ENCODE data around the gene WHRN.
A peak's percentile ranks its signal among the peaks of the same experiment; 100 is the strongest.

WHRN gene

DNA sequence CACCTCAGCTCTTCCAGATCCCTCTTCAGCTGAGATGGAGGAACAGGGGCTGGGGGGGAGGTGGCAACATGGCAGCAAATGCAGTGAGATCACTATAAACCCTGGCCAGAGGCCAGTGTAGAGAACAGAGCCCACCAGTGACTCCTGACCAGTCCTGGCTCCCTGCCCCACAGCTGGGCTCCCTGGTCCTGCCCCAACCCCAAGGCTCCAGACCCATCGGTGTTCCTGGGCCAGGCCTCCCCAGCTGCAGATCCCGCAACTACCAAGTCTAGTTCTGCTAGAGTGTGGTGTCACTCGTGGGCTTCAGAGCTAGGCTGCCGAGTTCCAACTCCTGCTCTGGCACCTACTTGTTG, 134.3 kb downstream of the WHRN start:
- FAIRE-seq (peak; percentile 31), DNase-seq (ENCODE audit: insufficient read length, low spot score) (no peak)

DNA sequence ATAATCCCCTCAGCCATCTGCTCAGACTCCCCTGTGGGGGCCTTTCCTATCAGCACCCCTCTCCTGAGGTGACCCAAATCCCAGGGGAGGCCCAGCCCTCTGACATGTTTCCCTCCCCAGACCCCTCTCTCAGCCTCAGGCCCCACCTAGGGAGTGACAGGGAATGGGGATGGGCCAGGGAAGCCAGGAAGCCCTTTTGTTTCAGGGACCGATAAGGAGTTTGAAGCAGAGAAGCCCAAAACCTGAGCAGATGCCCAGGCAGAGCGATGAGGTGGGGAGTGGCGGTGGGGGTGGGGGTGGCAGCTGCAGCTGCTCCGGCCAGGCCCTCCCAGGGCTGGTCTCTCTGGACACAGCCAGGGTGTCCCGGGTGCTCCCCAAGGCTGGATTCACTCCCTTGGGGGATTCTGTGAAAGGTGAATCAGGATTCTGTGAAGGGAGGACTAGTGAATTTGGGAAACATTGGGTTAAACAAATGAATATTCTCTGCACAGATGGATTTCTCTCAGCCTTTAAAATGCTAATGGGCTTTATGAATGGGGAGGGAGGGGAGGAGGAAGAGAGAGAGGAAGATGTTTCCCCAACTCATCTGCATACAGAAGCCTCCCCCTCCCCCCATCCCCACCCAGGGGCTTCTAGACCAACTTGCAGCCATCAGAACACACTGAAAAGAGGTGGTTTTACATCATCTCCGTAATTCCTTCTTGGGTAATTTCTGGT, 134.9 kb downstream of the WHRN start:
- FAIRE-seq (peak; percentile 64), DNase-seq (ENCODE audit: insufficient read length, low spot score) (no peak)

DNA sequence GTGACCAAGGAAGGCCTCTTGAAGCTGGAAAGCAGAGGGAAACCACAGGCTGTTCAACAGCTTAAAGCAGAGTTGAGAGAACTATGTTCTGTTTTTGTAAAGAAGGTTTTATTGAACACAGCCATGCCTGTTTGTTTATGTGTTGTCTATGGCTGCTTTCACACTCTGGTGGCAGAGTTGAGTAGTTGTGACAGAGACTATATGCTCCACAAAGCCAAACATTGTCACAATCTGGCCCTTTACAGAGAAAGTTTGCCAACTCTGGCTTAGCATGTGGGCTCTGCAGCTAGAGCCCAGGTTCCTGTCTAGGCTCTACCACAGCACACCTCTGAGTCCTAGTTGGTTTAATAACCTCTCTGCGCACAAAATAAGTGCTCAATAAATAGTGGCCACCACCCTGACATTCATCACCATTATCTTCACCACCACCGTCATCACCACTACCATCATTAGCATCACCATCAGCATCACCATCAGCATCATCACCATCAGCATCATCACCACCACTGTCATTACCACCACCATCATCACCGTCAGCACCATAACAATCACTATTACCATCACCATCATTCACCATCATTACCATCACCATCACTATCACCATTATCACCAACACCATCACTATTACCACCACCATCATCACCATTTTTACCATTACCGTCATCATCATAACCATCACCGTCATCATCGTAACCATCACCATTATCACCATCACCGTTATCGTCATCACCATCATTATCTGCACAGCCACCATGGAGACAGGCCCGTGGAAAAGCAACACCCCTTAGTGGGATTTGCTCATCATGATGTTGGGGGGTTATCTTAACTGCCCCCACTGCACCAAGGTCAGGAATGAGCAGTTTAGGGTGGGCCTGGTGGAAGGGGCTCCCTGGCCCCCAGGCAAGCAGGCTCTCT, 135.8 kb downstream of the WHRN start:
- no peak for DNase-seq (ENCODE audit: insufficient read length, low spot score)
- FAIRE-seq: no peak

DNA sequence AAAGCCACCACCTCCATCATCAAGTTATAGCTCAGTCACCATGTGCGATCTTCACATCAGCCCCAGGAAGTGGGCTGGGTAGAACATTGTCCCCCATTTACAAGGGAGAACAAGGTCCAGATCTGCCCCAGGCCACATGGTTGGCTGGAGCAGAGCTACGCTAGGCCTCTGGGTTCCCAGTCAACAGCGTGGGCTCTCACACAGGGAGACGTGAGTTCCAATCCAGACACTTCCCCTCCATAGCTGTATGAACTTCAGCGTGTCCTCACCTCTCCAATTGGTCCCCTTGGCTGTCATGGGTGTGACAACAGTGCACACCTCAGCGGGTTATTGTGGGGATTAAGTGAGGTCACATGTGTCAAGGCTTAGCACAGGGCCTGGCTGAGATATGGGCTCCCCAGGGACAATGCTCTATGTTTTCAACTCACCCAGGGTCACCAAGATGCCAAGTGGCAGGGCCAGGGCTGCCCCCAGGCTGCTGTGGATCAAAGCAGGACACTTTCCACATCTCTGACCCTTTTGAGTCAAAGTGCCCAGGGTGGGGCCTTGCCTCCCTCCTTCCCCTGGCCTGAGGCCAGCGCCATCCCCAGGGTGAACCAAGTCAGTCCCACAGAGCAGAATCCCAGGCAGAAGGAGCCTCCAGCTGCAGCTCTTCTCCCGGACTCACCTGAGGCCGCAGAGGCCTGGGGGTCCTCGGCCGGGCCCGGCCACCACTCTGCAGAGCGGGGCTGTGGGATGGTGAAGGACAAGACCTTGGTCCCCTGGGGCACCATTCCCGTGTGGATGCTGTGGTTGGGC, 137.3 kb downstream of the WHRN start:
- DNase-seq (ENCODE audit: insufficient read length, low spot score): no peak
- FAIRE-seq: no peak

DNA sequence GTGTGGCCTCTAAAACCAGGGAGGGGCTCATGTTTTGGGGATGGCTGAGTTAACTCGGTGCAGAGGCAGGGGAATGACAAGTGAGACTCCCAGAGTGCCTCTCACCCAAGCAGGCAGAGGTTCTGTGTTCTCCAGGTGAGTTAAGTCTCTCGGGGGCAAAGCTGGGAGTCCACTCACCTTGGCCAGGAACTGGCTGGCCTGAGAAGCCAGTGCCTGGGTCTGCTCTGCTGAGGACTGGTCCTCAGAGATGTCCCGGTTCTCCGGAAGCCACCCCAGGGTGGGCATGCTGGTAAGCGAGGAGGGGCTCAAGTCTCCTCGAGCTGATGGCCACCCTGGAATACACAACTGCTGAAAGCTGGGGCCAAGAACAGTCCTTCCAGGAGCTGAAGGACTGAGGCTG, 137.9 kb downstream of the WHRN start:
- DNase-seq (ENCODE audit: insufficient read length, low spot score) (no peak), FAIRE-seq (no peak)

DNA sequence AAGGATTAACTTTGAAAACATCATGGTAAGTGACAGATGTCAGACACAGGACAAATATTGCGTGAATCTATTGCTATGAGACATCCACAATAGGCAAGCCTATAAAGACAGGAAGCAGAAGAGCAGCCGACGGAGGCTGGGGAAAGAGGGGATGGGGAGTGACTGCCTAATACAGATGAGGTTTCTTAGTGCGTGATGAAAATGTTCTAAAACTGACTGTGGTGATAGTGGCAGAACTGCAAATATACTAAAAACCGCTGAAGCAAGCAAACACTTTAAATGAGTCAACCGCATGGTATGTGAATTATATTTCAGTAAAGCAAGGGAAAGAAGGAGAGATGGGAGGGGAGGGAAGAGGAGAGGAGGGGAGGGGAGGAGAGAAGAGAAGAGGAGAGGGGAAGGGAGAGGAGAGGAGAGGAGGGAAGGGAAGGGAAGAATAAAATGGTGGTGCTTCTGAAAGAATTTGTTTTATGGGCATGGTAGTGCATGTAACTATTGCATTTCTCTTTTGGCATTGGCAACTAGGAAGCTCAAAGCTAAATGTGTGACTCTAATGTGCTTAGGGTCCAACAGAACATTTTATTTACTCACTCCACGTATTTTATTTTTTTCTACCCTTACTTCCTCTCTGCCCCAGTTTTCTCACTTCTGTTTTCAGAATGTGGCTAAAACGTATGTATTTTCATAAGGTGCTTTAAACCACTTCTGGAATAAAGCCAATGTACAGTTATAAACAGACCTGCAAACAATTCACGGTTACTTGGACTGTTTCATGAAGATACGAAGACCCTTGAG, 138.7 kb downstream of the WHRN start:
- DNase-seq (ENCODE audit: insufficient read length, low spot score) (peak; percentile 37), FAIRE-seq (peak; percentile 90)

DNA sequence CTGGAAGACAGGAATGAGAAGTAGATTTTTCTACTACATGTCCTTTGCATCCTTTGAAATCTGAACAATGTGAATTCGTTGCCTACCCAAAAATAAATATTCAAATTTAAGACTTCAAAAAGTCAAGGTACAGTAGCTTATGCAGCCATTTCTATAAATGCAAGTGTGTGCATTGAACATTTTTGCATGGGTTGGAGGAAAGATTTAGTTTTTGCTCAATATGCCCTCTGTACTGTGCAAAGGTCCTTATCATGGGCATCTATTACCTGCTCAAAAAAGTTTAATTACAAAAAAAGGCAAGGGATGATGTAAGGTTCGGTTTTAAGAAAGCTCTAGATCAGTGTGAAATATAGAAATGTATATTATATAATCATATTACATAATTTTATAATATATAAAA, 140.1 kb downstream of the WHRN start:
- FAIRE-seq (no peak), DNase-seq (ENCODE audit: insufficient read length, low spot score) (no peak)

DNA sequence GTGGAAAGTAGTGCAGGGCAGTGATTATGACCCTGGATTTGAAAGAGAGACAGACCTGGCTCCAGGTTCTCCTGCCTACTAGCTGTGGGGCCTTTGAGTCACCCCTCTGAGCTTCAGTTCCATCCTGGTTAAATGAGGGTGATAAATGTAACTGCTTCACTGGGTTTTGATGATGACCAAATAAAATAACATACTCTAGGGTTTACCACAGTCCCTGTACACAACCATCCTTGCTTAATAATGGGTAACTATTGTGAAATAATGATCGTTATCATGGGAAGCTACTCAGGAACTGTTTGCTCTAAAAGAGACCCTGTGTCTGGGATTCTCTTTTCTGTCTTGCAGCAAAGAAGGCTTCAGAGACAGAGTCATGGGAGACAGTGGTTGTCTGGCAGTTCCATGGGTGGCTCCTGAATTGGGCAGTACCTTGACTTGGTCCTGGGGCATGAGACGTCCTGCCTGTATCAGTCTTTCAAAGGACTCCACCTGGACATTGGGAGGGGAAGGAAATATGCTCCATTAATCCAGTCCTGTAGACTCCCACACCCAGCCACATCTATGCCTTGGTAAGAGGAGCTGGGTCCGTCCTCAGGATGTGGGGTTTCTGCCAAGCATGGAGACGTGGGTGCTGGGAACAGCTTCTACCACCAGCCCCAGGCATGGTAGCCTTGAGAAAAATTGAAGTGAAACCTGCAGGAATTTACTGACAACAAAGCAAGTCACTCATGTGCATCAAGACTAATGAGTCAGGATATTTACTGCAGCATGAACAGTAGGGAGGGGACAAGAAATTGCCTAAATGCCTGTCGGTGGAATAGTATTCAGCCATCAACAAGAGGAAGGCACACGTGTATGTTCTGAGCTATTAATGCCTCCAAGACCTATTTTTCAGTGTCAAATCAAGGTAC, 140.9 kb downstream of the WHRN start:
- DNase-seq (ENCODE audit: insufficient read length, low spot score): no peak
- FAIRE-seq: peak; percentile 28

DNA sequence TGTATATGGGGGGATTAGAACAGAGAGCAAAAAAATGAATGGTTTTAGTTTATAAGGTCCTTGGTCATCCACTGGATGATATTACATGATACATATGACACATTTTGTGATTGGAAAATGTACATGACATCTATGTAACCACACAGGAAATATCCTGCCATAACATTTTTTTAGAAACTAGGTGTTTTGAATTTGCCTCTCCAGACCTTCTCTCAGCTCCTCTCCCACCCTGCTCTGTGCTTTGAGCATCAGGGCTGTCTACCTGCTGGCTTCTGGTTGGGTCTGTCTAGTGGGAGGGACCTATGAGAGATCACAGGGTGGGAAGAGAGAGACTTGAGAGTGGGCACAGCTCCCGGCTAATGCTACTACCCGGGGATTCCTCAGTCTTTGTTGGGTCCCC, 141.8 kb downstream of the WHRN start:
- DNase-seq (ENCODE audit: insufficient read length, low spot score) (no peak), FAIRE-seq (no peak)

DNA sequence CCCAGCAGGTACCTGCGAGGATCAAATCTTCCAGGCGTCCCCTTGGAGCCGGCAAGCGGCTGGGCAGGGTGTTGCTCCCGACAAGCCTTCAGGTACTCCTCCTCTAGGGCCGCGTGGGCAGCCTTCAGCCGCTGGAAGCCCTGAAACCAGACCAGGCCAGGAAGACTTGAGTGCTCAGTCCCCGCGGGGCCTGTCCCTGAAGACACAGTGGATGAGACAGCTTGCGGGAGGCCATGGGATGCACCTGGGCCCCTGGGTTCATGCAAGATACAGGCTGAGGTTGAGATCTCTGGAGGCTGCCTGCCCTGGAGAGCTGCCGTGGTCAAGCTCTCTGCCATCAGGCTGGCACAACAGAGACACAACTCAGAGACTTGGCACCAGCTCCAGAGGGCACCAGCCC, 142.9 kb downstream of the WHRN start:
- FAIRE-seq: no peak

DNA sequence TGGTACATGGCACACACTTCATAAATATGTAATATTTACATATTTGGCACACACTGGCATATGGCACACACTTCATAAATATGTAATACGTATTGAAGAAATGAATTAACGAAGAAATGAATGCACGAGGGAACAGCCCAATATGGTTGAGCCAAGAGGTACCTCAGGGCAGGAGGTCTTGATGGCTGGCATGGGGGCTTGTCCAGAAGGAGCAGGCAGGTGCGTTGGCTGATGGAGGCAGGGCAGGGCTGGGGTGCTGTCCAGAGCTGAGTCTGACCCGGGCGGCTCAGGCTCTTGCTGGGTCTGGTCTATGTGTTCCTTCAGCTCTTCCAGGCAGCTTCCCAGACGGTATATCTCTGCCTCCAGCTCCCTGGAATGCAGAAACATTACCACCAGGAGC, 143.7 kb downstream of the WHRN start:
- no peak for FAIRE-seq
- no peak for DNase-seq (ENCODE audit: insufficient read length, low spot score)

More for the DNA sequence above, 142.9 kb downstream of the WHRN start:
- DNase-seq (ENCODE audit: insufficient read length, low spot score): no peak

DNA sequence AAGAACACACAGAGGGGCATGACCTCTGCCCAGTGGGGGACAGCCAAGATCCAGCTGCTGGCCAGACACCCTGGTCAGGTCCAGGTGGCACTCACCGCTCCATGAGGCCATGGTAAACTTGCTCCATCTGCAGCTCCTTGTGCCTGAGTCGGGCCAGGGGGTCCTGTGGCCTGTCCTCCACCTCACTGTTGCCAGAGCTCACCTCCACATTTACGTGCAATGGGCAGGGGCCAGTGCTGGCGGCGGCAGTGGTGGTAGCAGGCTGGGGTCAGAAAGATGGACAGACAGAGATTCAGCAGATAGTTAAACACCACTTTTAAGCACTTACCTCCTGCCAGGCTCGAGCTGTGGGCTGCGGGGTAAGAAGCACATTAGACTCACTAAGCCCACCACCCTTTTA, 145.5 kb downstream of the WHRN start:
- DNase-seq (ENCODE audit: insufficient read length, low spot score) (no peak), FAIRE-seq (no peak)

DNA sequence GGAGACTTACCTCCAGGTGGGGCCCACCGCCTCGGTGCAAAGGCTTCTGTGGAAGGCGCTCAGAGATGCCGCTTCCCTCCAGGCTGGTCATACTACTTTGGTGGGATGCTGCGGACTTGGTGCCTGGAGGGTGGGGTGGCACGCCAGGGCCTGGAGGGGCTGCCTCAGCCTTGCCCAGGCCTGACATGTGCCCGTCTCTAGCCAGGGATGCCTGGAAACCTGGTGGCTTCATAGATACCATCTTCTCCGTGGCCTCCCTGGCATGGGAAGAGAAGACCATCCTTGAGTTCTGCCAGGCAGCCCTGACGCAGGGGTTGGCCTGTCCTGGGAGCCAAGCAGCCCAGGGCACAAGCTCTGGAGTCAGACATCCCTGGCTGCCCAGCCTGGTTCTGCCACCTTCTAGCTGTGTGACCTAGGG, 147.4 kb downstream of the WHRN start:
- FAIRE-seq (no peak), DNase-seq (ENCODE audit: insufficient read length, low spot score) (no peak)

DNA sequence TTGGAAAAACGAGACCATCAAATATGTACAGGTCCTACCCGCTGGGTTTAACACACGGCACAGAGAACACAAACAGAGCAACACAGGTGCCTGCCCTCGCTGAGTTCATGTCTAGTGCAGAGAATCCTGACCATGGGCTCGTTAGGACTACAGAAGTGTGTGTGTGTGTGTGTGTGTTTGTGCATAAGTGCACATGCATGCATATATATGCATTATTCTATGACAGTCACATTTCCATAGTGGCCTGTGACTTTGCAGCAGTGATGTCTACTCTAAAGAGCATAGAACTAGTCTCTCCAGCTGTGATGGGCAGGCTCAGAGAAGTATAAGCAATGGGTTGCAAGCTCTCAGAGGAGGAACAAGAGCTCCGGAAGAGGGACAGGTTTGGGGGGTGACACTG, 147.9 kb downstream of the WHRN start:
- FAIRE-seq (no peak), DNase-seq (ENCODE audit: insufficient read length, low spot score) (no peak)

DNA sequence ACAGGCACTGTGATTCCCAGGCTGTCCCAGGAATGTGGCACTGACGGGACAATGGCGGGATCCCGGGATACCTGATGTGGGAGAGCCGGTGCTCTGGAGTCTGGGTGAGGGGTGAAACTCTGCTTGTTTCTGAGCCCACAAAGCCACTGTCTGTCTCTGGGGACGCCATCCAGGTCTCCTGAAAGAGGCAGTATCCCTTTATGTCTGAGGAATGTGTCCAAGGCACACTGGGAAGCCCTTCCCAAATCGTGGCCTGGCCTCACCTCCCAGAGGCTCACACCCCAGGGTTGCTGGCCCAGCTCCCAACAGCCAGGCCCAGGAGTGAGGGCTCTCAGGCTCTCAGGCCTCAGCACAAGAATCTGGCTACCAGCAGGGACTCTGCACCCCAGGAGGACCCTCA, 148.5 kb downstream of the WHRN start:
- FAIRE-seq: no peak
- DNase-seq (ENCODE audit: insufficient read length, low spot score): no peak

DNA sequence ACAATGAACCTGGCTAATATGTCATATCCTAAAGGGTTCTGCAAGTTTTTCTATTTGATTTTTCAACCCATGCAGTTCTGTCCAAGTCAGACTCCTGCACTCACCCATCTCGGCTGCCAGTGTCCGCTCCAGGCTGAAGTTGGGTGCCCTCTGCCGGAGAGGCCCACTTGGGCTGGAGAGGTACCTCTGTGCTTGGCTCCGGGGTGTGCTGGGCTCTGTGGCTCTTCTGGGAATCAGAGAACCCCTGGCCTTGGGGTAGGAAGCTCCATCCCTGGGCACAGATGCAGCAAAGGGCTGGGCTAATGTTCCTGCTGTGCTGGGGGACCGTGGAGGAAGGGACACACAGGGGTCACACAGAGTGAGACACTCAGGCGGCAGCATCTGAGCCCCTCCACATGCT, 149.5 kb downstream of the WHRN start:
- no peak for FAIRE-seq

More for the DNA sequence above, 149.5 kb downstream of the WHRN start:
- no peak for DNase-seq (ENCODE audit: insufficient read length, low spot score)
